ENCODE results near the gene LFNG.

Gene LFNG

DNA sequence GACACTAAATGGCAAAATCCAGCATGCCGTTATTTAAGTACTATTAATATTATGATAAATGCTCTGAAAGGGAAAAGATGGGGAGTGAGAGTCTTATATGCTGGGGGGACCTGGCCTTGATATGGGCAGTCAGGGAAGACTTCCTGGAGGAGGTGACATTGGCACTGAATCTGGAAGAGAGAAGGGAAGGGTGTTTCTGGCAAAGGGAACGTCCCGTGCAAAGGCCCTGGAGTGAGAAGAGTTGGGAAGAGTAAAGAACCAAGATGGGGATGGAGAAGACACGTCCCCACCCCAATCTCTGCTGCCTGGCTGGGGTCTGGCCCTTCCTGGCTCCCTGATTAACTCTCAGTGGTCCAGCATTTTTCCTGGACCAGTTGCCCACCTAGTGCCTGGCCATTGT is 38.4 kb upstream of the LFNG start:
- intact Hi-C loops (cut with DNase I) = no loop called here

DNA sequence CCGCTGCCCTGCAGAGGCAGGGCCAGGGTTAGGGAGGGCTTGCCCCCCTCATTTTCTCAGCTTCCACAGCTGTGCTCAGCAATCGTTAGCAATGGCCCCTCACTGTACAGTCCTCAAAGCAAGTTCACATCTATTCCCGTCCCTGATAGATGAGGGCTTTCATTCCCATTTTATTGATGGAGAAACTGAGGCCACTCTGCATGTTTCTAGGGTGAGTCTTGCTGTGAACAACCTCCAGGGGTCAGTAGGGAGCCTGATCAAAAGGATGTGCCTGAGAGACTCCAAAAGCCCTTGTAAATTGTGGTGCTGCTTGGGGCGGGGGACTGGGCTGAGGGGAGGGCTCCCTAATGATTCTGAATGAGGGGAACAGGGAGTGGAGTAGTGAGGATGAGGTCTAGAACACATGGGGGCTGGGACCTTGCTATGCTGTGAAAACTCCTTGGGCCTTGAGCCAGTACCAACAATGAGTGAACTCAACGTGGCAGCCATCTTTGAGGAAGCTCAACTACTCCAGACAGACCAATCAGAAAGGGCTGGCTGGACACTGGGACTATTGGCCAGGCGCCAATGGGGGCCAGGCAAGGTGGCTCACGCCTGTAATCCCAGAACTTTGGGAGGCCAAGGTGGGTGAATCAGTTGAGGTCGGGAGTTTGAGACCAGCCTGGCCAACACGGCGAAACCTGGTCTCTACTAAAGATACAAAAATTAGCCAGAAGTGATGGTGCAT is 36.7 kb upstream of the LFNG start:
- no peak for DNase-seq
- intact Hi-C loops (cut with DNase I) = no loop called here

More for the DNA sequence above, 38.4 kb upstream of the LFNG start:
- DNase-seq = no peak

GRCh38 chr7:2483494-2483893 is 36.1 kb upstream of the LFNG start:
- DNase-seq = no peak
- intact Hi-C loops (cut with DNase I) = no loop called here

- DNase-seq = no peak
- intact Hi-C loops (cut with DNase I) = no loop called here
These were observed 34.7 kb upstream of the LFNG start for GRCh38 chr7:2484868-2485267.

DNA sequence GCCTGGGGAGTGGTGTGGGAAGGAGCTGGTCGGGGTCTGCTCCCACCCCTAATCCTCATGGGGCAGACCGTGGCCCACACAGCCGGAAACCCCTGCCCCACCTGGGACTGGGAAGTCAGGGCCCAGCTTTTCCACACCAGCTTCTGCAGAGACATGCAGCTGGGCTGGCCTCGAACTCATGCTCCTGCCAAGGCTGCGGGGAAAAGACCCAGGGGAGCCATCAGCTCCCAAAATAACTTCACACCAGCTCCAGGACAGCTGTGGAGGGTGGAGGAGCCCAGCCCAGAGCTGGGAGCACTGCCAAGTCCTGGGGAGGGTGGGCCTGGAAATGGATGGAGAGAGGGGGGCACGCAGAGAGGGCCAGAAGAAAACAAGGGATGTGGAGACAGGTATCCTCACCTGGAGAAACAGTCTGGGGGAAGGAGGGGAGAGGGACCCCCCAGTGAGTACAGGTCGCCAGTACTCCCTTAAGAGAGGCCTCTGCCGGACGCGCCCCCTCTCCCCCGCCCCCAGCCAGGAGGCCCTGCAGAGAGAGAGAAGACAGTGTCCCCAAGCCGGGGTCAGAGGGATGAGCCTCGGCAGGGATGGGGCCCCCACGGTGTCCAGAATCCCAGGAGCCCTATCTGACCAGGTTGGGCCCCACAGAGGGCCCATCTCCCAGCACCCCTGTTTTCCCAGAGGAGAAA is 31.8 kb upstream of the LFNG start:
- intact Hi-C loops (cut with DNase I) = no loop called here
- no peak for DNase-seq

DNA sequence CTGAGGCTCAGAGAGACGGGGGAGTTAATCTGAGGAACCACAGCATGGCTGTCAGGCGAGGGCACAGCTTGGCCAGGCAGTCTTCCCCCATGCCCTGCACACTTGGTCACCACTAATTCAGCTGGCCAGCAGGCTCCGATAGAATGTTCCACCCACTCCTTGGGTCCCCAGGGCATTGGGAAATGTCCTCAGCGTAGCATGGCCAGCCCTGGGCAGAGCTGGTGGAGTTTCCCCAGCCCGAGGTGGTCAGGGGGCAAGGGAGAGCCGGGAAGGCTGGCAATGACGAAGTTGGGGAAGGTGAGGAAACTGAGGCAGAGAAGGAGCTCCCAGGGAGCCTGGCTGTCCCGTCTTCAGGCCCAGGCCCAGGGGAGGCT is 31.3 kb upstream of the LFNG start:
- DNase-seq = no peak
- intact Hi-C loops (cut with DNase I) = no loop called here

DNA sequence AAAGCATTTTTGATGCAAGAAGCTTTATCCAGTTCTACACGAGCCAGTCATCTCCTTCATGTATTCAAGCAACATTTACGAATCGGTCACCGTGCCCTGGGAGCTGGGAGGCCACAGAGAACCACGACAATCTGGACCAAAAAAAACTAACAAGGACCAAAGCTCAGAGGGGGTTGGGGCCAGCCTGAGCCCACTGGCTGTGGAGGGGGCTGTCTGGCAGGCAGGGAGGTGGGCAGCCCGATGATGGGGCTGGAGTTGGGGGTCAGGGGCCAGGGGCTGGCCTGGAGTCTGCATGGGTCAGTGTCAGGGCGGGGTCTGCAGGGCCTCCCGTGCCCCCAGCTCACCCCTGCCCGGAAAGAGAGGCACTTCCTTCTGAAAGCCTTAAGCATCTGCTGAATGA is 30.9 kb upstream of the LFNG start:
- no peak for DNase-seq
- intact Hi-C loops (cut with DNase I) = no loop called here

DNA sequence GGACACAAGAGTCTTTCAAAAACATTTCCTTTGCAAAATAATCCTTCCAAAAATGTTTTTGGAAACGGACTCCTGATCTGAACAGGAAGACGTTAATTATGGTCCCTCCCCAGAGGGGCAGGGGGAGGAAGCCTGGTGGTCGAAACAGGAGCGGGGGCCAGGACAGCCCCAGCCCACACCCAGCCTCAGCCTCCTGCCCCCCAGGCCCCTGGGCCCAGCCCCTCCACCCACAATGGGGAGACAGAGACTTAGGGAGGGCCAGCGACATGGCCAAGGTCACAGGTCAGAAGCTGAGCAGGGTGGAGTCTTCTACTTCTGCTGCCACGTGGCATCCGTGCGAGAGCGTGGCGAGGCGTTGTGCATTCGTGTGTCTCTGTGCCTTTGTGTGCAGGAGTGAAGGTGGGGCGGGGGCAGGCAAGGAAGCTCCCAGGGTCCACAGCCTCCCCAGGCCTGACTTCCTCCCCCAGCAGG is 29.4 kb upstream of the LFNG start:
- intact Hi-C loops (cut with DNase I) = no loop called here
- no peak for DNase-seq

DNA sequence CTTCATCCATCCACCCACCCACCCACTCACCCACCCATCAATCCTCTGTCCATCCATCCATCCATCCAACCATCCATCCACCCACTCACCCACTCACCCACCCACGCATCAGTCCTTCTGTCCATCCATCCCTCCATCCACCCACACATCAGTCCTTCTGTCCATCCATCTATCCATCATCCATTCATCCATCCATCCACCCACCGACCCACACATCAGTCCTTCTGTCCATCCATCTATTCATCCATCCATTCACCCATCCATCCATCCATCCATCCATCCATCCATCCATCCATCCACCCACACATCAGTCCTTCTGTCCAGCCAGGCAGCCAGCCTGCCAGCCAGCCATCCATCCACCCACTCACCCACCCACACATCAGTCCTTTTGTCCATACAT is 27.5 kb upstream of the LFNG start:
- intact Hi-C loops (cut with DNase I) = no loop called here
- no peak for DNase-seq

- intact Hi-C loops (cut with DNase I) = no loop called here
- no peak for DNase-seq
These were observed 26.1 kb upstream of the LFNG start for GRCh38 chr7:2493205-2494164.

- no peak for DNase-seq
- intact Hi-C loops (cut with DNase I) = no loop called here
These were observed 25.1 kb upstream of the LFNG start for GRCh38 chr7:2494191-2495130.

DNA sequence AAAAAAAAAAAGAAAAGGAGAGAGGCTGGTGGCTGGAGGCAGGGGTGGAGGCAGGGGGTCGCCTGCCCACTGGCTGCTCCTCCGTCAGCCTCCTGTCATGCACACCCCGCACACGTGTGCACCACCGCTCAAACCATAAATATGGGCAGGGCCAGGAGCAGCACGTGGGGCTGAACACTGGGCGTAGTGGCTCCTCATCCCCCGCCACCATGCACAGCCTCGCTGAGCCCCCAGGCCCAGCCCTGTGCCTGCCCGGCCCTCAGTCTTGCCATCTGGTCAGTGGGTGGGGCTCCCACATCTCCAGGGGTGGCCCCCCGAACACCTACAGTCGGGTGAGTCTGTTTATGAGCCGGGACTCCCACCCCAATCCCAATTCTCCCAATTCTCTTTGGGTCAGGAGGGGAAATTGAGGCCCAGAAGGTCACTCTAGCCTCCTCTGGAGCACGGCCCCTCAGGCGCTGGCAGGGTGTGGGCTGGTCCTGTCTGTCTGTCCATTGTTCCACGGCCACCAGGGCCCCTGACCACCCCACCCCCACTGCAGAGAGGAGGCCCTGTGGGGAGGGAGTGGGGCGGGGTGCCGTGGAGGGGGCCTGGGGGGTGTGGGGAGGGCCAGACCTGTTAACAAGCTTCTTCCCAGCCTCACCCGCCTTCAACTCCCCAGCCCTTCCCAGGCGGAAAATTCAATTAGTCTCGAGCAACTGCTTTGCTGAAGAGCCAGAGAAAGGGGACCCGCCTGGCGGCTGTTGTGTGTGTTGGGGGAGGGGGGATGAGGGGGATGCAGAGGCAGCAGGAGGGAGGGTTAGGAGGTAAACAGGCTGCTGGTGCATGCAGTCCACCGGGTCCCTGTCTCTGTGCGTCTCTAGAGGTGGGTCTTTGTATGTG is 23.9 kb upstream of the LFNG start:
- DNase-seq = no peak
- intact Hi-C loops (cut with DNase I) = no loop called here

- intact Hi-C loops (cut with DNase I) = no loop called here
- DNase-seq = no peak
These were observed 23.2 kb upstream of the LFNG start for GRCh38 chr7:2496375-2496774.

DNA sequence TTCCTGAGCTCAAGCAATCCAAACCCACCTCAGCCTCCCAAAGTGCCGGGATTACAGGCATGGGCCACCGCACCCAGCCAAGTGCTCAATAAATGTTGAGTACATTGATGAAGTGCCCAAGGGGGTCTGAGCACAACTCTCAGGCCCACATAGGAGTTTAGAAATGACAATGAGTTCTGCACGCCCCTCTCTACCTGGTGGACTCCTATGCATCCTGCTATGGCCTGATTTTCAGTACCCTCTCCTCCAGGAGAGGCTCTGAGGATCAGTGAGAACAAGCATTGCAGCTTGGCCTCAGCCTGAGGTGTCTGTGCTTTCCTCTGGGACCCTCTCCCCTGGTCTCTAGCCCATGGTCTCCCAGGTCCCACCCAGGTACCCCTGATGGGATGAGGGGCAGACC is 22.5 kb upstream of the LFNG start:
- DNase-seq = no peak
- intact Hi-C loops (cut with DNase I) = no loop called here

DNA sequence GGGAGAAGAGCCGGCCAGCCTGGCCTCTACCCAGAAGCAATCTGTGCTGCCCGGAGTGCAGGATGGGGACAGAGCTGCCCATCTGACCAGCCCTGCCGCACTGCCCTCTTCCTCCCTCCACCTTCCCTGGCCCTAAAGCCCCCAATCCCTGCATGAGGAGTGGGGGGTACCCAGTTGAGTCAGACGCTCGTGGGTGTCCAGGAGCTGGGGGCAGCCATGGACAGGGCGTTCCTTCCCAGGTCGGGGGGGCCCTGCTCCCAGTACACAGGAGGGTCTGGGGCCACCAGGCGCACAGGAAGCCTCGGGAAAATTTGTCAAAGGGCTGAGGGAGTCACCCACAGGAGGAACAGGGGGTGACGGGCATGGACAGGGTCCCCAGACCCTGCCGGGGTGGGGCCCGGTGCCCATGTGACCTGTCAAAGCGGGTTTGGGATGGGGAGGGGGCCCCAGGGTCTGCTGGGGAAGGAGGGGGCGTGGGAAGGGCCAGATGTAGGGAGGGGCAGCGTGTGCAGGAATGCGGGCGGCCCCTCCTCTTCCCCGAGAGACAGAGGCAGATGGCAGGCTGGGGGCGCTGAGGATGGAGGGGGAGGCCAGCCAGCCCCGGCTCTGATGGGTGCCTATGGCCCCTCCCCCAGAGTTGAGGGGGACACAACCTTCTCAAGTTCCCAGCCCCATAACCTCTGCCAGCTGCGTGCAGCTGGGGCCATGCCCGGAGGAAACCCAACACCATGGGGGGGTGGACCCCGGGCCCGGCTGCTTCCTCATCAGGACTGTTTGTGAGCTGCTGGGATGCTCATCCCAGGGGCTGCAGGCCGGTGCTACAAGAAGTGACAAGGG is 21.9 kb upstream of the LFNG start:
- no peak for DNase-seq

DNA sequence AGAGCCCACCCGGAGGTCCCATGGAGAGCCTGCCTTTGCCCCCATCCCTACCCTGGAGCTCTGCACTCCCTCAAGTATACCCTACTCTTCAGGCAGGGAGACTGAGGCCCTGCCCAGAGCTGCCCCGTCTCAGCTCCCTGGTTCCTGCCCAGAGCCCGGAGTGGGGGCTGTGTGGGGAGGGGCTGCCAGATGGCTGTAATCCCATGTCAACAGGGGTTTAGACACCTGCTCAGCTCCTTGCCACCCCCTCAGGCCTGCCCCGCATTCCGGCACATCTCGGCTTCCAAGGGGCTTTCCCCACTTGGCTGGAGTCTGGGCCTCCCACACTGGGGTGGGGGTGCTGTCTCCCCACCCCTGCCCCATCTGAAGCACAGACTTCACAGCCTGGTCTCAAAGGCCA is 20.9 kb upstream of the LFNG start:
- intact Hi-C loops (cut with DNase I) = no loop called here
- DNase-seq = no peak

More for the DNA sequence above, 21.9 kb upstream of the LFNG start:
- intact Hi-C loops (cut with DNase I) = no loop called here

DNA sequence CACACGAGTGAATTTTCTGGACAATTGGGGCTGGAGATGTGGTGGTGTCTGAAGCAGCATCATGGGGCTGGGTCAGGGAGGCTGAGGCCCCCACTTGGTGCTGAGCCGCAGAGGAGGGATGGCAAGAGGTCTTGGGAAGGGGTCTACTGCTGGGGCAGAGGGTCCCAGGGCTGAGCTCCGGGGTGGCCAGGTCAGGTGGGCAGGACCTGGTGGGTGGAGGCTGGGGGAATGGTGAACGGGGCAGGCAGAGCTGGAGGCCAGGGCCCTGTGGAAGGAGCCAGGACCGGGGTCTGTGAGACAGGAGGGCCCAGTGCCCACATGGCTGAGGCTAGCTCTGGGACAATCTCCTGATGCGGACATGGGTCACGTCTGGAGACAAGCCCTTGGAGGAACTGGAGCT is 20.4 kb upstream of the LFNG start:
- intact Hi-C loops (cut with DNase I) = no loop called here
- DNase-seq = no peak
